Suprapubic skin (tissue), 2 donors: ENCODE measurements around the gene EDA.

ENCODE experiments used
- EP300 ChIP-seq: sonication (generic); formaldehyde crosslinking; IDR thresholded peaks from one replicate; pipeline ENCODE4 v1.6.1; 2017; ENCODE audit warnings: antibody characterized with exemption
- POLR2A ChIP-seq, 2 donors: fragments of 450-650 bp; IDR thresholded peaks; one replicate each; pipeline ENCODE4 v1.6.1; 2017; ENCODE audit warnings: antibody characterized with exemption in 2 of 2, mild to moderate bottlenecking in 2 of 2, moderate library complexity in 2 of 2

- TF ChIP-seq EP300: no peak
- no peak for TF ChIP-seq POLR2A (IDR thresholded peaks at IDR 0.05)
These were observed 396.8 kb downstream of the EDA start for GRCh38 chrX:70012756-70013155.
